Osteocyte (in vitro differentiated cells): Measurements from ENCODE around the gene F11R. TPM values are rescaled to one million over a fixed set of nuclear protein-coding genes. Genes with fewer than 3 reads are reported as not detected.

Experiments used
- DNase-seq: peaks from one replicate; pipeline ENCODE4 v3.0.0; 2021; ENCODE audit warnings: mixed read lengths; ENCODE audit not compliant: unreplicated experiment; ENCODE audit errors: extremely low spot score
- H3K27ac Mint-ChIP-seq: one replicate; pipeline ENCODE4 v1.8.0; 2021; ENCODE audit warnings: mild to moderate bottlenecking, mixed read lengths; ENCODE audit not compliant: unreplicated experiment
- H3K27me3 Mint-ChIP-seq: one replicate; pipeline ENCODE4 v1.8.0; 2021; ENCODE audit warnings: mixed read lengths; ENCODE audit not compliant: unreplicated experiment
- H3K36me3 Mint-ChIP-seq: one replicate; pipeline ENCODE4 v1.8.0; 2021; ENCODE audit warnings: mixed read lengths; ENCODE audit not compliant: unreplicated experiment
- H3K4me1 Mint-ChIP-seq: one replicate; pipeline ENCODE4 v1.8.0; 2021; ENCODE audit warnings: mixed read lengths; ENCODE audit not compliant: unreplicated experiment
- H3K4me3 Mint-ChIP-seq: one replicate; pipeline ENCODE4 v1.8.0; 2021; ENCODE audit warnings: mild to moderate bottlenecking, moderate library complexity, mixed read lengths; ENCODE audit not compliant: unreplicated experiment
- H3K9me3 Mint-ChIP-seq: one replicate; pipeline ENCODE4 v1.8.0; 2021; ENCODE audit warnings: mixed read lengths; ENCODE audit not compliant: unreplicated experiment
- total RNA-seq: library from RNA; stranded (reverse); gene quantifications from 2 replicates; pipeline ENCODE4 v1.2.1, GENCODE V29; 2021
- TF ChIP-seq, protein P1 (sequence below): fragments of 200-600 bp; sonication (generic); IDR thresholded peaks from 2 replicates; pipeline ENCODE4 v1.5.0; 2021; ENCODE audit warnings: antibody characterized with exemption, mild to moderate bottlenecking, moderate library complexity

The F11R gene
- total RNA-seq, 1 donor from 2014 or later = 1.5 TPM

DNA sequence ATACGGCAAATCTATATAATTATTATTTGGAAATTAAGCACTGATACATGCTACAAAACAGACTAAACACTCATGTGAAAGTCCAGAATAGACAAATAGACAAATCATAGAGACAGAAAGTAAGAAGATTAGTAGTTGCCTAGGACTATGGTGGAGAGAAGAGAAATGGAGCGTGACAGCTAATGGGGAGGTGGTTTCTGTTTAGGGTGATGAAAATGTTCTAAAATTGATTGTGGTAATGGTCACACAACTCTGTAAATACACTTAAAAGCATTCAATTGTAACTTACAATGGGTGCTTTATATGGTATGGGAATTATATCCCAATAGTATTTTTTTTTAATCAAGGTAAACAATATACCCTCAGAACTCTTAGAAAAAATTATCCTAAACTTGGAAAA lies 45.9 kb downstream of the F11R start:
- no peaks in the 10 kb centered on the region for H3K36me3 Mint-ChIP-seq
- H3K27ac Mint-ChIP-seq = no peak overlapping the region
- peaks cover 21% of the 10 kb centered on the region for H3K27me3 Mint-ChIP-seq
- no peak overlapping the region for H3K4me3 Mint-ChIP-seq
- DNase-seq = no peak
- H3K9me3 Mint-ChIP-seq = no peaks in the 10 kb centered on the region
- TF ChIP-seq, protein P1, sequence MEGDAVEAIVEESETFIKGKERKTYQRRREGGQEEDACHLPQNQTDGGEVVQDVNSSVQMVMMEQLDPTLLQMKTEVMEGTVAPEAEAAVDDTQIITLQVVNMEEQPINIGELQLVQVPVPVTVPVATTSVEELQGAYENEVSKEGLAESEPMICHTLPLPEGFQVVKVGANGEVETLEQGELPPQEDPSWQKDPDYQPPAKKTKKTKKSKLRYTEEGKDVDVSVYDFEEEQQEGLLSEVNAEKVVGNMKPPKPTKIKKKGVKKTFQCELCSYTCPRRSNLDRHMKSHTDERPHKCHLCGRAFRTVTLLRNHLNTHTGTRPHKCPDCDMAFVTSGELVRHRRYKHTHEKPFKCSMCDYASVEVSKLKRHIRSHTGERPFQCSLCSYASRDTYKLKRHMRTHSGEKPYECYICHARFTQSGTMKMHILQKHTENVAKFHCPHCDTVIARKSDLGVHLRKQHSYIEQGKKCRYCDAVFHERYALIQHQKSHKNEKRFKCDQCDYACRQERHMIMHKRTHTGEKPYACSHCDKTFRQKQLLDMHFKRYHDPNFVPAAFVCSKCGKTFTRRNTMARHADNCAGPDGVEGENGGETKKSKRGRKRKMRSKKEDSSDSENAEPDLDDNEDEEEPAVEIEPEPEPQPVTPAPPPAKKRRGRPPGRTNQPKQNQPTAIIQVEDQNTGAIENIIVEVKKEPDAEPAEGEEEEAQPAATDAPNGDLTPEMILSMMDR = no peak
- H3K4me1 Mint-ChIP-seq = no peaks in the 10 kb centered on the region

DNA sequence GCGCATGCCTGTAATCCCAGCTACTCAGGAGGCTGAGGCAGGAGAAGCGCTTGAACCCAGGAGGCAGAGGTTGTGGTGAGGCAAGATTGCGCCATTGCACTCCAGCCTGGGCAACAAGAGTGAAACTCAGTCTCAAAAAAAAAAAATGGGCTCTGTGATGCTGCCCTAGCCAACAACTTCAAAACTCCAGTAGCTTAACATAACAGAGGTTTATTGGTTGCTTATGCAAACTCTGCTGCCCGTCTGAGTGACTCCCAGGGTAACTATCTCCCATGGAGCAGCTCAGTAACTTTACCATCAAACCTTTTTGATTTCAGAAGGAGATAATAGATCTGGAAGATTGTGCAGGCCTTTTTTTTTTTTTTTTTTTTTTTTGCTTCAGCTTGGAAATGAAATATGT lies 47.5 kb downstream of the F11R start:
- TF ChIP-seq, protein P1 = no peak
- Mint-ChIP-seq H3K4me1 (no peaks in the 10 kb centered on the region), H3K4me3 (no peak overlapping the region), H3K36me3 (no peaks in the 10 kb centered on the region), H3K27me3 (peaks cover 19% of the 10 kb centered on the region), H3K9me3 (no peaks in the 10 kb centered on the region), H3K27ac (no peak overlapping the region)
- DNase-seq = no peak

DNA sequence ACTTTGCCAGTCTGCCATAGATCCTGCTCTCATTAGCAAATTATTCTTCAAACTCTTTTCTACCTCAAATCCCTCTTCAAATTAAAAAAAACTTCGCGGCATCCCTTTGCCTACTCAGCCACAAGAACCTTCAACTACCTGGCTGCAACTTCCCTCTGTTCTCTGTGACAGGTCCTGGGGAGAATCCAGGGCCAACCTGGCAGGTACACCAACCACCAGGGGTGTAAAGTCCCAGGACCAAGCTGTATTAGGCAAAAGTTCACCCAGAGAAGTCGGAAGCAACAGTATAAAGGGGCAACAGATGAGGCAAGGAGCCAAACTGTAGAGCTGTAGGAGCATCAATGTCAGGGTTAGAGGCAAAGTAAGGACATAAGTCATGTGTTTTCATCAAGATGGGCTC lies 48.0 kb downstream of the F11R start:
- H3K36me3 Mint-ChIP-seq = no peaks in the 10 kb centered on the region
- no peak overlapping the region for H3K27ac Mint-ChIP-seq
- no peak for DNase-seq
- TF ChIP-seq, protein P1 = no peak
- H3K27me3 Mint-ChIP-seq = peaks cover 18% of the 10 kb centered on the region
- H3K4me1 Mint-ChIP-seq = no peaks in the 10 kb centered on the region
- H3K4me3 Mint-ChIP-seq = no peak overlapping the region
- H3K9me3 Mint-ChIP-seq = no peaks in the 10 kb centered on the region

DNA sequence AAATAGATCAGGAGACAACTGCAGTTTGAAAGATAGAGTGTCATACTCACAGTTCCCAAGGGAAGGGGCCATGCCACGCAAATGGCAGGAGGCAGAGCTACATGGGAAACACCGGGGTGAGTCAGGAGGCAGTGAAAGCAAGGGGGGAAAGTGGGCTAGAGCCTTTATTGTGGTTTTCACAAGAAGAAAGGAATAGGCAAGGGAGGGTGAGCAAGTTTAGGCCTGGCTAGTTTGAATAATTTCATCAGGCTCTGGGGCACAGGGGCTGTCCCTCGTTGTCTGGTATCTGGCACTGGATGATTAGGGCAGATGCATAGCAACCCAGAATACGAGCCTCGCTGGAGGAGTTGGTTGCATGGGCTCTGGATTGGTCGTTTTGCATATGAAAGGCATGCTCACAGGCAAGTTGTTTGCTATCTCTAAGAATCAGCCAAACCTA lies 49.3 kb downstream of the F11R start:
- TF ChIP-seq, protein P1 = no peak
- no peaks in the 10 kb centered on the region for H3K36me3 Mint-ChIP-seq
- H3K27me3 Mint-ChIP-seq = peaks cover 20% of the 10 kb centered on the region
- H3K9me3 Mint-ChIP-seq = no peaks in the 10 kb centered on the region
- no peak overlapping the region for H3K27ac Mint-ChIP-seq
- no peak overlapping the region for H3K4me3 Mint-ChIP-seq
- no peak for DNase-seq
- H3K4me1 Mint-ChIP-seq = no peaks in the 10 kb centered on the region

DNA sequence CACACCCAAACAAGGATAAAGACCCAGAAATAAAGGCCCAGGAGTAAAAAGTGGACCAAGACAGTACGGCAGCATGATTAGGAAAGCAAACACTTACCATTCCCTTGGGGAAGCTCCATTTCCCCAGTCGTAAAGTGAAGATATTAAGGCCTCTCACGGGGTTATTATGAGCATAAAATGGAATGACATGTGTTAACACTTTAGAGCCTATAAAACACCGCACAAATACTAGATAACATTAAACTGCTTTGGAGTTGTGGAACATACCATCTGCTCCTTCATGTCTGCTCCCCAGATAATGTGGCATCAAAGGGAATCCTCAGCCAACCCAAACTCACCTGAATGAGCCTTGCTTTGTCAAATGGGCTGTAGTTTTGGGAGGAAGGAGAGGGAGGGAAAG lies 57.4 kb downstream of the F11R start:
- H3K27me3 Mint-ChIP-seq = peaks cover 5% of the 10 kb centered on the region
- no peaks in the 10 kb centered on the region for H3K9me3 Mint-ChIP-seq
- DNase-seq = no peak
- no peak overlapping the region for H3K27ac Mint-ChIP-seq
- no peaks in the 10 kb centered on the region for H3K36me3 Mint-ChIP-seq
- TF ChIP-seq, protein P1 = no peak
- H3K4me3 Mint-ChIP-seq = no peak overlapping the region
- H3K4me1 Mint-ChIP-seq = no peaks in the 10 kb centered on the region
